DMS153 treated with DMSO at 0.1 percent for 48 hours (cell line): Measurements from ENCODE around the gene COL24A1.
"Not testable (repeated sequence)": the region's sequence is repeated elsewhere in the genome, so short reads cannot be mapped to it uniquely, and the experiment has no call there.

Experiments used
- DNase-seq: peaks from one replicate; lab custom pipeline; 2025; ENCODE audit not compliant: unreplicated experiment; lab: John Stamatoyannopoulos, UW

COL24A1 gene

GRCh38 chr1:85998105-85998855 is 158.3 kb downstream of the COL24A1 start:
- no peak for DNase-seq

- no peak for DNase-seq
Measured at GRCh38 chr1:85992791-85993190, 163.8 kb downstream of the COL24A1 start.

GRCh38 chr1:85991261-85991660 is 165.3 kb downstream of the COL24A1 start:
- no peak for DNase-seq

GRCh38 chr1:85984636-85985035 is 171.9 kb downstream of the COL24A1 start:
- DNase-seq = no peak

- DNase-seq = no peak
Measured at GRCh38 chr1:85983316-85983715, 173.3 kb downstream of the COL24A1 start.

GRCh38 chr1:85976516-85977205 is 179.9 kb downstream of the COL24A1 start:
- no peak for DNase-seq

- no peak for DNase-seq
Measured at GRCh38 chr1:85975912-85976371, 180.6 kb downstream of the COL24A1 start.

GRCh38 chr1:85962457-85962856 is 194.1 kb downstream of the COL24A1 start:
- no peak for DNase-seq

- no peak for DNase-seq
Measured at GRCh38 chr1:85957760-85958159, 198.8 kb downstream of the COL24A1 start.

GRCh38 chr1:85955218-85955617 is 201.4 kb downstream of the COL24A1 start:
- DNase-seq = not testable (repeated sequence)

GRCh38 chr1:85952460-85952859 is 204.1 kb downstream of the COL24A1 start:
- DNase-seq = peak; percentile 70

- DNase-seq = no peak
Measured at GRCh38 chr1:85947186-85947585, 209.4 kb downstream of the COL24A1 start.

- DNase-seq = no peak
Measured at GRCh38 chr1:85943945-85944344, 212.6 kb downstream of the COL24A1 start.

GRCh38 chr1:85943526-85943925 is 213.0 kb downstream of the COL24A1 start:
- no peak for DNase-seq

GRCh38 chr1:85940656-85941306 is 215.8 kb downstream of the COL24A1 start:
- DNase-seq = no peak

- DNase-seq = no peak
Measured at GRCh38 chr1:85938829-85939228, 217.7 kb downstream of the COL24A1 start.

GRCh38 chr1:85936470-85936869 is 220.1 kb downstream of the COL24A1 start:
- no peak for DNase-seq

- DNase-seq = no peak
Measured at GRCh38 chr1:85936057-85936456, 220.5 kb downstream of the COL24A1 start.

- no peak for DNase-seq
Measured at GRCh38 chr1:85935234-85935633, 221.3 kb downstream of the COL24A1 start.

GRCh38 chr1:85934516-85934915 is 222.1 kb downstream of the COL24A1 start:
- DNase-seq = no peak

- DNase-seq = no peak
Measured at GRCh38 chr1:85933961-85934360, 222.6 kb downstream of the COL24A1 start.

- no peak for DNase-seq
Measured at GRCh38 chr1:85911742-85912141, 244.8 kb downstream of the COL24A1 start.
